C4-2B (cell line): ENCODE data around the gene HBZ.

Source experiments
- ZFX ChIP-seq: fragments of 450-650 bp; IDR thresholded peaks from 2 replicates; pipeline ENCODE4 v1.6.1; 2017
- TF ChIP-seq, protein P1 (sequence below): fragments of 450-650 bp; conservative IDR thresholded peaks from 2 replicates; pipeline ENCODE4 v1.5.1; 2017; ENCODE audit warnings: mild to moderate bottlenecking

- TF ChIP-seq, protein P1, sequence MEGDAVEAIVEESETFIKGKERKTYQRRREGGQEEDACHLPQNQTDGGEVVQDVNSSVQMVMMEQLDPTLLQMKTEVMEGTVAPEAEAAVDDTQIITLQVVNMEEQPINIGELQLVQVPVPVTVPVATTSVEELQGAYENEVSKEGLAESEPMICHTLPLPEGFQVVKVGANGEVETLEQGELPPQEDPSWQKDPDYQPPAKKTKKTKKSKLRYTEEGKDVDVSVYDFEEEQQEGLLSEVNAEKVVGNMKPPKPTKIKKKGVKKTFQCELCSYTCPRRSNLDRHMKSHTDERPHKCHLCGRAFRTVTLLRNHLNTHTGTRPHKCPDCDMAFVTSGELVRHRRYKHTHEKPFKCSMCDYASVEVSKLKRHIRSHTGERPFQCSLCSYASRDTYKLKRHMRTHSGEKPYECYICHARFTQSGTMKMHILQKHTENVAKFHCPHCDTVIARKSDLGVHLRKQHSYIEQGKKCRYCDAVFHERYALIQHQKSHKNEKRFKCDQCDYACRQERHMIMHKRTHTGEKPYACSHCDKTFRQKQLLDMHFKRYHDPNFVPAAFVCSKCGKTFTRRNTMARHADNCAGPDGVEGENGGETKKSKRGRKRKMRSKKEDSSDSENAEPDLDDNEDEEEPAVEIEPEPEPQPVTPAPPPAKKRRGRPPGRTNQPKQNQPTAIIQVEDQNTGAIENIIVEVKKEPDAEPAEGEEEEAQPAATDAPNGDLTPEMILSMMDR, result no peak
- no peak for TF ChIP-seq ZFX
These were observed 48.1 kb upstream of the HBZ start for GRCh38 chr16:104355-104754.
